Calu3 (cell line): ENCODE measurements around the gene EEF2. TPM values are rescaled to one million over a fixed set of nuclear protein-coding genes. Genes with fewer than 3 reads are reported as not detected.
A peak's percentile ranks its signal among the peaks of the same experiment; 100 is the strongest.

Experiments
- BruUV-seq: library from RNA; stranded (reverse); fragments of 400-500 nt; replicated peaks from 2 replicates; lab custom pipeline; 2021; lab: Mats Ljungman, UMichigan
- CTCF ChIA-PET: fragments of 300-600 bp; sonication (Branson Sonifier 250); formaldehyde crosslinking; loops from one replicate; lab custom pipeline; 2022; ENCODE audit warnings: antibody characterized with exemption; lab: Charles Lee
- DNase-seq: peaks from one replicate; pipeline ENCODE4 v3.0.0; 2022
- H3K27ac Mint-ChIP-seq: one replicate; pipeline ENCODE4 v1.8.0; 2022; ENCODE audit warnings: mixed read lengths; ENCODE audit not compliant: unreplicated experiment
- H3K27me3 Mint-ChIP-seq: one replicate; pipeline ENCODE4 v1.8.0; 2022; ENCODE audit warnings: mixed read lengths; ENCODE audit not compliant: unreplicated experiment
- H3K36me3 Mint-ChIP-seq: one replicate; pipeline ENCODE4 v1.8.0; 2022; ENCODE audit warnings: mild to moderate bottlenecking, moderate library complexity, mixed read lengths; ENCODE audit not compliant: insufficient read depth, unreplicated experiment
- H3K4me1 Mint-ChIP-seq: one replicate; pipeline ENCODE4 v1.8.0; 2022; ENCODE audit warnings: mild to moderate bottlenecking, low read depth, mixed read lengths; ENCODE audit not compliant: unreplicated experiment
- H3K4me3 Mint-ChIP-seq: one replicate; pipeline ENCODE4 v1.8.0; 2022; ENCODE audit warnings: mild to moderate bottlenecking, low read depth, moderate library complexity, mixed read lengths; ENCODE audit not compliant: unreplicated experiment
- H3K9me3 Mint-ChIP-seq: one replicate; pipeline ENCODE4 v1.8.0; 2022; ENCODE audit warnings: low read depth, mixed read lengths; ENCODE audit not compliant: unreplicated experiment
- intact Hi-C: fragments of 100-400 bp; cut with micrococcal nuclease; formaldehyde crosslinking; loops from one replicate; pipeline ENCODE4 v1.10.0; 2022; ENCODE audit not compliant: unreplicated experiment
- total RNA-seq: library from RNA; stranded (reverse); gene quantifications from 2 replicates; pipeline ENCODE4 v1.2.3, GENCODE V29; 2022
- TF ChIP-seq, protein P1 (sequence below): fragments of 200-600 bp; IDR thresholded peaks from one replicate; pipeline ENCODE4 v1.8.0; 2022; ENCODE audit warnings: antibody characterized with exemption; ENCODE audit not compliant: unreplicated experiment

EEF2 gene
- total RNA-seq, 1 experiment from 2014 or later = 1,166 TPM

DNA sequence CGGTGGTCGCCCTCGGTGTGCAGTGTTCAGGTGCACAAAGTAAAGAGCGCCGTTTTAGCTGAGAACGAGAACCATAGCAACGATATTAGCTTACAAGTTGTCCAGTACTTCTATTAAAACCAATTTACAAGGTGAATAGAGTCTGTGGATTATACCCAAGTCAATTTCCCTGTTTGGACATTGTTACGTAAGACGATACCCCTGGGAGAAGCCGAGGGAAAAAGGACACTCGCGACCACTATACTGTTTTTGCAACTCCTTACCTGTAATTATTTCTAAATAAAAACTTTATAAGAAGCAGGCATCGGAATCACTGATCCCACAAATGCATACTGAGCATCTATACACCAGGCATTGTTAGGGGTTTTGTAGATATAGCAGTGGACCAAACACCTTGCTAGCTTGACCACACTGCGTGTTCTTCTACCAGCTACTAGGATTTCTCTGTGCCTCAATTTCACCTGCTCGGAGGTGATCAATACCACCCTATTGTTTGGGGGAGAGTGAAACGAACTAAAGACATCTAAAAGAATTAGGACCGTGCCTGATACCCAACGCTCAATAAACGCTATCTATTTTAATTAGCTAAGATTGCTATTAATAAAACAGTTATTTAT, 488 bp upstream of the EEF2 start:
- DNase-seq = no peak
- no TSS peak for BruUV-seq
- H3K27ac Mint-ChIP-seq = peak overlapping the region; percentile 17
- TF ChIP-seq, protein P1, sequence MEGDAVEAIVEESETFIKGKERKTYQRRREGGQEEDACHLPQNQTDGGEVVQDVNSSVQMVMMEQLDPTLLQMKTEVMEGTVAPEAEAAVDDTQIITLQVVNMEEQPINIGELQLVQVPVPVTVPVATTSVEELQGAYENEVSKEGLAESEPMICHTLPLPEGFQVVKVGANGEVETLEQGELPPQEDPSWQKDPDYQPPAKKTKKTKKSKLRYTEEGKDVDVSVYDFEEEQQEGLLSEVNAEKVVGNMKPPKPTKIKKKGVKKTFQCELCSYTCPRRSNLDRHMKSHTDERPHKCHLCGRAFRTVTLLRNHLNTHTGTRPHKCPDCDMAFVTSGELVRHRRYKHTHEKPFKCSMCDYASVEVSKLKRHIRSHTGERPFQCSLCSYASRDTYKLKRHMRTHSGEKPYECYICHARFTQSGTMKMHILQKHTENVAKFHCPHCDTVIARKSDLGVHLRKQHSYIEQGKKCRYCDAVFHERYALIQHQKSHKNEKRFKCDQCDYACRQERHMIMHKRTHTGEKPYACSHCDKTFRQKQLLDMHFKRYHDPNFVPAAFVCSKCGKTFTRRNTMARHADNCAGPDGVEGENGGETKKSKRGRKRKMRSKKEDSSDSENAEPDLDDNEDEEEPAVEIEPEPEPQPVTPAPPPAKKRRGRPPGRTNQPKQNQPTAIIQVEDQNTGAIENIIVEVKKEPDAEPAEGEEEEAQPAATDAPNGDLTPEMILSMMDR = no peak
- peaks cover under 1% of the 10 kb centered on the region for H3K9me3 Mint-ChIP-seq
- CTCF ChIA-PET = interaction anchor here (1.3 to 1.5 kb wide), 2 partner anchors 17 to 275 kb away, joined by 4 to 9 read pairs; no protein-coding TSS in a partner anchor
- H3K27me3 Mint-ChIP-seq = no peaks in the 10 kb centered on the region
- intact Hi-C loops = loop anchor here (5.0 kb wide), 2 partner anchors 133 to 217 kb away; no protein-coding TSS in a partner anchor
- H3K36me3 Mint-ChIP-seq = peaks cover 61% of the 10 kb centered on the region
- H3K4me1 Mint-ChIP-seq = peaks cover 11% of the 10 kb centered on the region
- peak overlapping the region; percentile 65 for H3K4me3 Mint-ChIP-seq

DNA sequence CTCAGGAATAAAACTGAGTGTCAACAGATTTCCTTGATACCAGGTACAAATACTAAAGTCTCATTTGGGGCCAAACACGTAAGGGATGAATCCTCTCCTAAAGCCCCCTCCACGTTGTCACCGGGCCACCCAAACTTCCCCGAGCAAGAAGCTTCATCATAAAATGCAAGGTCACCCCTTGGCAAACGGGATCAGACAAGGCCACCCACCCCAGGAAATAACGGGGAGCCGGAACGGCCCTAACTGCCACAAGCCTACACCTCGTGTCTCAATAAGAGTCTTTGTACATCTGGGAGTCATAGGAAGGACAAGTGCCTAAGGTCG, 717 bp downstream of the EEF2 start:
- Mint-ChIP-seq H3K4me3 (peak overlapping the region; percentile 65), H3K4me1 (peaks cover 7% of the 10 kb centered on the region), H3K27ac (peak overlapping the region; percentile 17), H3K9me3 (no peaks in the 10 kb centered on the region), H3K36me3 (peaks cover 60% of the 10 kb centered on the region), H3K27me3 (no peaks in the 10 kb centered on the region)
- CTCF ChIA-PET = interaction anchor here (1.3 to 1.5 kb wide), 2 partner anchors 16 to 274 kb away, joined by 4 to 9 read pairs; no protein-coding TSS in a partner anchor
- no TSS peak for BruUV-seq
- no peak for DNase-seq
- TF ChIP-seq, protein P1 = no peak
- intact Hi-C loops = no loop called here

DNA sequence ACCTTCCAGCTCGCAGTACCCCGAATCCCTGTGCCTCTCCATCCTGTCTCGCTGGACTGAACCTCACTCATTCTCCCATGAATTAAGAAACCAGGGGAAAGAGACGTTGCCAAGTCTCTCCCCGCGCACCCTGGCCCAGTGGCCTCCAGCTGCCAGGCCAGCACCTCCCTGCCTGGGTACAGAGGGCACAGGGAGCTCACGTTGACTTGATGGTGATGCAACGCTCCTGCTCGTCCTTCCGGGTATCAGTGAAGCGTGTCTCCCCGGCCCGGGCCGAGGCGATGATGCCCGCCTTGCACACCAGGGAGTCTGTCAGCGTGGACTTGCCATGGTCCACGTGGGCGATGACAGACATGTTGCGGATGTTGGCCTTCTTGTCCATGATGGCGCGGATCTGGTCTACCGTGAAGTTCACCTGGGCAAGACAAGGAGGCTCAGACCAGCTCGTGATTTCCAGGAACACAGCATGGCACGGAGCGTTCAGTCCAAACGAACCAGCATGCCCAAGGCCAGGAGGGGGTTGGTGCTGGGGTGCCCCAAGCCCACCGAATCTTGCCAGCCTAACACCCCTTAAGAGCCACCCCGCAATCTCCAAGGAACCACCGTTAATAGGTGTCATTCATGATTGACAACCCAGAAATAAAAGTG, 1.2 kb downstream of the EEF2 start:
- BruUV-seq = no TSS peak
- Mint-ChIP-seq H3K4me3 (peak overlapping the region; percentile 65), H3K9me3 (no peaks in the 10 kb centered on the region), H3K27me3 (no peaks in the 10 kb centered on the region), H3K4me1 (peaks cover 7% of the 10 kb centered on the region), H3K36me3 (peaks cover 65% of the 10 kb centered on the region), H3K27ac (peak overlapping the region; percentile 17)
- DNase-seq = no peak
- CTCF ChIA-PET = interaction anchor here (0.6 kb wide), 1 partner anchor 17 kb away, joined by 3 read pairs; no protein-coding TSS in a partner anchor
- intact Hi-C loops = no loop called here
- TF ChIP-seq, protein P1 = no peak

DNA sequence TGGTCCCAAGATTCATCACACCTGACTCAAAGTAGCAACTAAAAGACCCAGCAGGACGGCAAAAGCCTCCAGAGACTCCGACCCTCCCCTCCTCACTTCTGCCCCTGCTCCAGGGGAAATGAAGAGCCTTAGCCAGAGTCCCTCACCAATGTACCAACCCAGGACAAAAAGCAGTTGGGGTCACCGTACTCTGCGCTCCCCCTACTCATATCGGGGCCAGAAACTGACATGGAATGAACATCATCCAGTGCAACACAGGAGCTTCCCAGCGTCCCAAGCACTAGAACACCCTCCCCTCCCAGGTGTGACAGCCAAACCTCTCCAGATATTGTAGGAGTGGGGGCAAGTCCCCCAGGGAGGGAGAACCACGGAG, 1.7 kb downstream of the EEF2 start:
- TF ChIP-seq, protein P1 = no peak
- H3K27me3 Mint-ChIP-seq = no peaks in the 10 kb centered on the region
- peaks cover 69% of the 10 kb centered on the region for H3K36me3 Mint-ChIP-seq
- no peaks in the 10 kb centered on the region for H3K9me3 Mint-ChIP-seq
- intact Hi-C loops = no loop called here
- BruUV-seq = no TSS peak
- H3K27ac Mint-ChIP-seq = peak overlapping the region; percentile 17
- H3K4me1 Mint-ChIP-seq = peaks cover 7% of the 10 kb centered on the region
- peak overlapping the region; percentile 65 for H3K4me3 Mint-ChIP-seq
- no peak for DNase-seq
- CTCF ChIA-PET = interaction anchor here (0.6 kb wide), 1 partner anchor 16 kb away, joined by 3 read pairs; no protein-coding TSS in a partner anchor
